GM21447 (cell line): ENCODE data around the gene PRR12.
A peak's percentile ranks its signal among the peaks of the same experiment; 100 is the strongest.
"Not testable (repeated sequence)": the region's sequence is repeated elsewhere in the genome, so short reads cannot be mapped to it uniquely, and the experiment has no call there.

Experiments
- ATAC-seq: cut with Tn5 transposase; IDR thresholded peaks from one replicate; pipeline ENCODE4 v1.9.1; 2021; ENCODE audit not compliant: unreplicated experiment

Gene PRR12

DNA sequence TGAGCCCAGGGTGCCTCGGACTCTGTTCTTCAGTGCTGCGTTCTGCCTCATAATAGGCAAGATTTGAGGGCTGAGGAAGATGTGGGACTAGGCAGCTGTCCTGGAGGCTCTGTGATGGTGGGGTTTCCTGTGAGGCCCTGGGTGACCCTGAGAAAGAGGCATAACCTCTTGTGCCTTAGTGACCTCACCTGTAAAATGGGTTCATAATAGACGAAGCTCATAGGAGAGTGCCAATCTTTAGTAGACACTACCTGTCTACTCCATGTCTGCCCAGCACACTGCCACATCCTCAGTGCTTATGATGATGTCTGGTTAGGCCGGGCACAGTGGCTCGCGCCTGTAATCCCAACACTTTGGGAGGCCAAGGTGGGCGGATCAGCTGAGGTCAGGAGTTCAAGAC is 25.6 kb downstream of the PRR12 start:
- ATAC-seq = no peak

DNA sequence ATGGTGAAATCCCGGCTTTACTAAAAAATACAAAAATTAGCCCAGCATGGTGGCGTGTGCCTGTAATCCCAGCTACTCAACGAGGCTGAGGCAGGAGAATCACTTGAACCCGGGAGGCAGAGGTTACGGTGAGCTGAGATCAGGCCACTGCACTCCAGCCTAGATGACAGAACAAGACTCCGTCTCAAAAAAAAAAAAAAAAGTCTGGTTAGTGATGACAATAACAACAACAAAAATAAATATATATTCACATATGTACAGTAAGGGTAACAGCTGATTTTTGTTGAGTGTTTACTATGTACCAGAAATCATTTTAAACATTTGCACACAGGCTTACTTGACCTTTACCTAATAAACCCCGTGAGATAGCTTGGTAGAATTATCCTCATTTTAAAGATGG is 26.0 kb downstream of the PRR12 start:
- no peak for ATAC-seq

DNA sequence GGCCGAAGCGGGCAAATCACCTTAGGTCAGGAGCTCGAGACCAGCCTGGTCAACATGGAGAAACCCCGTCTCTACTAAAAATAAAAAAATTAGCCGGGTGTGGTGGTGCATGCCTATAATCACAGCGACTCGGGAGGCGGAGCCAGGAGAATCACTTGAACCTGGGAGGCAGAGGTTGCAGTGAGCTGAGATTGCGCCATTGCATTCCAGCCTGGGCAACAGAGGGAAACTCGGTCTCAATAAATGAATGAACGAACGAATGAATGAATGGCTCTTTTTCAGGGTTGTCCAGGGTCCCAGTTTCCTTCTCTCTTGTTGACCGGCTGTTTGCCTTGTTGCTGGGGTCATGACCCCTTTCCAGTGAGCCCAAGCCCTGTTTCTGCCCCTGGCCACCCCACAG is 26.9 kb downstream of the PRR12 start:
- not testable (repeated sequence) for ATAC-seq

DNA sequence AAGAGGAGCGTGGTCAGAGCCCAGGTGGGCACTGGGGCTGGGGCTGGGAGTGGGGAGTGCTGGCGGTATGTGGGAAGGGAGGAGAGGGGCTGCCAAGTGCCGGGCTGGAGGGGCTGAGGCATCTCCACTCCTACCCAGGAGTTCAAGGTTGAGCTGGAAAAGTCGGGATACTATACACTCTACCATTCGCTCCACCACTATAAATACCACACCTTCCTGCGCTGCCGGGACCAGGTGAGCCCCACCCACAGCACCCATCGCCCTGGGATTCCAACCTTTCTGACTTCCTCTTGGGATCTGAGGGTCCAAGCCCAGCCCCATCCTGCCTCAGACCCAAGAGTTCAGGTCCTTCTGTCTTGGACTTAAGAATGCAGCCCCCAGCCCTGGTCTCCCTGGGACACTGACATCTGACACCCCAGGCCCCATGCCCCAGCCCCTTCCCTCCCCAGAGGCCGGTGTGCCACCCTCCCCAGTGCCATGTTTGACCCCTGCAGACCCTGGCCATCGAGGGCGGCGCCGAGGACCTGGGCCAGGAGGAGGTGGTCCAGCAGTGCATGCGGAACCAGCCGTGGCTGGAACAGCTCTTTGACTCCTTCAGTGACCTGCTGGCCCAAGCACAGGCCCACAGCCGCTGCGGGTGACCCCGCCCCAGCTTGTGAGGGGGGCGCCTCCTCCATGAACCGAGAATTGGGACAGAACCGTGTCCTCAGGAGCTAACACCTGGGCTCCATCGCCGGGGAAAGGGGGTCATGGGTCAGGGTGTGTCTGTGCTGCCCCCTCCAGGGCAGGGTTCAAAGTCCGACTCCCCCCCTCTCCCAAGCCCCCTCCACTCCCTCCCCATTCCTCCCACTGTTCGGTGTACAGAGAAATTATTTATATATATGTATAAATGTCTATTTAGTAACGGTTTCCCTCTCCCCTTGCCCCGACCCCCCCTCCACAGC is 34.3 kb downstream of the PRR12 start:
- ATAC-seq = no peak

DNA sequence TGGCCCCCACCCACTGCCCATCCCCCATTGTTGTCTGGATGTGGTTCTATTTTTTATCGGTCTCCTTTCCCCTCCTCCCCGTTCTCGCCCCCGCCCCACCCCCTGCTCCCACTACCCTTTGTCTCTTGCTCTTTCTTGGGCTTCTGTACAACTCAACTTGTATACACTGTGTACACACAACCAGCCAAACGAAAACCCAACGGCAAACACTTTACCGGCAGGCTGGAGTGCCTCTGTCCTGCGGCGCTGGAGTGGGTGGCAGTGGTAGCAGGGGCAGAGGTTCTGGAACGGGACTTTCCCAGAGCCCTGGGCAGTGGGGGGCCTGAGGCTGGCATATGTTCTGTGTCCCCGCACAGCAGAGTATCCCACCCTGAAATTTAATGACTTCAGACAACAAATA is 35.2 kb downstream of the PRR12 start:
- ATAC-seq = no peak

DNA sequence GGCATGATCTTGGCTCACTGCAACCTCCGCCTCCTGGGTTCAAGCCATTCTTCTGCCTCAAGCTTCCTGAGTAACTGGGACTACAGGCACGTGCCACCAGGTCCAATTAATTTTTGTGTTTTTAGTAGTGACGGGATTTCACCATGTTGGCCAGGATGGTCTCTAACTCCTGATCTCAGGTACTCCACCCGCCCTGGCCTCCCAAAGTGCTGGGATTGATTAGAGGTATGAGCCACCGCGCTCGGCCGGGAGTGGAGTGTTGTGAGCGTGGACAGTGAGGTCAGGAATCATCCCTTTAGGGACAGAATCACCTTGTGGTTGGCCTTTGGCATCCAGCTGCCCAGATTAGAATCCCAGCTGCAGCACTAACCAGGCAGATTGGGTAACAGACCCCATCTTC is 38.7 kb downstream of the PRR12 start:
- no peak for ATAC-seq

DNA sequence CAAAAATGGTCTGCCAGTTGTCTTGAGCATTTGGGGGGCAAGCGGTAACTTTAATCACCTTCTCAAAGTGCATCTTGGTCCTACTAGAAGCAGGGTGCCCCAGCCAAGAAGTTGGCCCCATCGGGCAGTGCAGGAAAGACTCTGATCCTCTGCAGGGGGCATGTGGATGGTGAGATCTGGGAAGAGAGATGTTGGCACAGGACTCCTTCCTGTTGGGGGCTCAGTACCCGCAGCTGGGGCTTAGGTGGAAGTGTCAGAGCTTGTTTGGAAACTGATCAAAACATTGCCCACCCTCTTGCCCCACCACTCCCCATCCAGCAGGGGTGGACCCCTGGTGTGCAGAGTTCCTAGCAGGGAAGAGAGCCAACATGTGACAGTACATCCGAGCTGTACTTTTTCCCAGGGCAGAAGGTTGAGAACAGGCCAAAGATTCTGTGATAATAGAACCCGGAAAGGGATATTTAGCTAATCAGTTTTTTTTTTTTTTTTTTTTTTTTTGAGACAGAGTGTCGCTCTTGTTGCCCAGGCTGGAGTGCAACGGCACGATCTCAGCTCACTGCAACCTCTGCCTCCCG is 40.1 kb downstream of the PRR12 start:
- ATAC-seq = no peak

DNA sequence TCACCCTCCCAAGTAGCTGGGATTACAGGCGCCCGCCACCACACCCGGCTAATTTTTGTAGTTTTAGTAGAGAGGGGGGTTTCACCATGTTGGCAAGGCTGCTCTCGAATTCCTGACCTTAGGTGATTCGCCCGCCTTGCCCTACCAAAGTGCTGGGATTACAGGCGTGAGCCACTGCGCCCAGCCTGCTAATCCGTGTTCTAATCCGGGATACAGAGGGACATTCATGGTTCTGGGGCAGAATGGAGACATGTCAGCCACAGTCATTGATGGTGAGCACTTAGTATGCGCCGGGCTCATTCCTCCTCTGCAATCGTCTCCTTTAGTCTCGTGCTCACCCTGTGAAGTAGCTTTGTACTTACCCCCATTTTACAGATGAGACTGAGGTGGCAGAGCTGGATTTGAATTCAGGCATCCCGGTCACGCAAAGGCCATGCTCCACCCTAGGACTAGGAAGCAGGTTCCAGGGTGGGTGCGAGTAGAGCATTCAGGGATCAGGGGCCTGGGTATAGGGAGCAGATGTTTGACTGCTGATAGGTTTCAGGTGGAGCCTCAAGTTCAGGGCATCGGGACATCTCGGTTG is 40.7 kb downstream of the PRR12 start:
- no peak for ATAC-seq

DNA sequence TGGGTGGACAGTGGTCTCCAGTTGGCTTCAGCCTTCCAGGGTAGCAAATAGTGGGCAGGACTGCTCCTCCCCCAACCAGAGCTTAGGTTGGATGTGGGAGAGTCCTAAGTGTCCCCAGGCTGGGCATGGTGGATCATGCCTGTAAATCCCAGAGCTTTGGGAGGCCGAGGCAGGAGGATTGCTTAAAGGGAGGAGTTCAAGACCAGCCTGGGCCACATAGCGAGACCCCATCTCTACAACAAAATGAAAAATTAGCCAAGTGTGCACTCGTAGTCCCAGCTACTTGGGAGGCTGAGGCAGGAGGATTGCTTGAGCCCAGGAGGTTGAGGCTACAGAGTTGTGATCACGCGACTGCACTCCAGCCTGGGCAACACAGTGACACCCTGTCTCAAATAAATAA is 41.6 kb downstream of the PRR12 start:
- ATAC-seq = no peak

DNA sequence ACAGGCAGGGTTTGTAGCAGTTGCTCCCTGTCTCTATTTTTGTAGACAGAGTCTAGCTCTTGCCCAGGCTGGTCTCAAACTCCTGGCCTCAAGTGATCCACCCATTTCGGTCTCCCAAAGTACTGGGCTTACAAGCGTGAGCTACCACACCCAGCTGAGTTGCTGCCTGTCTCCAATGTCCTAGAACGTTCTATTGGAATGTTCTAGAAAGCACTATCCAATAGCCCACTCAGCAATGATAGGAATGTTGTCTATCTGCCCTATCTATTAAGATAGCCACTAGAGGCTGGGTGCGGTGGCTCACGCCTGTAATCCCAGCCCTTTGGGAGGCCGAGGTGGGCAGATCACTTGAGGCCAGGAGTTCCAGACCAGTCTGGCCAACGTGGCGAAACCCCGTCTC is 42.3 kb downstream of the PRR12 start:
- not testable (repeated sequence) for ATAC-seq

DNA sequence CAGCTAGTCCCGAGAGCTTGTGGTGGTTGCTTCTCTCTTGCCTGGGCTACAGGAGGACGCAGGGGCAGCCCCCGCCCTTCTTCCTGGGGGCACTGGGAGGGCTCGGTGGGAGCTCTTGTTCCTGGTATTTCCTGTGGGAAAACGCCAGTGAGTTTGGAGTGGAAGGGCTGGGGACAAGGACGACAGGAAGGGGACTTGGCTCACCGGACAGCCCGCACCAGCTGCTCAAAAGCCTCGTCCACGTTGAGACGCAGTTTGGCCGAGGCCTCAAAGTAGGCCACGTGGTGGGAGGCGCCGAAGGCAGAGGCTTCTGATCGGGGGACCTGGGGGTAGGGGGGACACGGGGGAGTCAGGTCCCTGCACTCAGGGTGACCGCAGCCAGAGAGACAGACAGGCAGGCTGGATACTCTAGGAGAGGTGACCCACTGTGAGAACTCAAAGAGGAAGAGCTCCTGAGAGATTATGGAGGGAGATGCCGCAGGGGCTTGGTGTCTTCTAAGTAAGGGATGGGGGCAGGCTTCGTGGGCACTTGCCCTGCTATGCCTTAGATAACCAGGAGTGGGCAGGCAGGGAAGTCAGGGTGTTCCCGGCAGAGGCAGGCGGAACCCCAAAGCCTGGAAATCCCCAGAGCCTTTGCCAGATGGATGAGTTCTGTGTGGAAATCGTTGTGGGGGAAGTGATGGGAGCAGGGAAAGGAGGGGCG is 44.7 kb downstream of the PRR12 start:
- no peak for ATAC-seq

DNA sequence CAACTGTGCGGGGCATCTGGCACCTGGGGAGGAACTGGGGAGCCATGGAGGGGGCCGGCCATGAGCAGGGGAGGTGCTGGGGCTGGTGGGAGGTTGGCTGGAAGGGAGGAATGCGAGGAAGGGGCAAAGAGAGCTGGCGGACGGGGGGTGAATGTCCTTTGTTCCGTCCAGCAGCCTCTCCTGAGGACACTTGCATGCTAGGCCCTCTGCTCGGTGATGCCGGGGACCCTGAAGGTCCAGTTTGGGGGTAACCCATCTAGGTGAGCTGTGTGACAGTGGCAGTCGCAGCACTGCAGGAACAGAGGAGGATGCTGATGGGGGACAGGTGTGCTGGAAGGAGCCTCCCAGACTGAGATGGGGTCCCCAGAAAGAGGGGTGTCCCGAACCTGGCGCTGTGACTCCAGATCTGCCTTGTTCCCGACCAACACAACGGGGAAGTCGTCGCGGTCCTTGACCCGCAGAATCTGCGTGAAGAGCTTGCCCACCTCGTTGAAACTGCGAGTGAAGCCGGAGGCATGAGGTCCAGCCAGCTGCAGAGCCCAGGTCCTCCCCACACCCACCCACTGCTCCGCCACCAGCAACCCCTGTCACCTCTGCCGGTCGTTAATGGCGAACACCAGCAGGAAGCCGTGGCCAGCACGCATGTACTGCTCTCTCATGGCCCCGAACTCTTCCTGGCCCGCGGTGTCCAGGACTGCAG is 45.4 kb downstream of the PRR12 start:
- no peak for ATAC-seq

DNA sequence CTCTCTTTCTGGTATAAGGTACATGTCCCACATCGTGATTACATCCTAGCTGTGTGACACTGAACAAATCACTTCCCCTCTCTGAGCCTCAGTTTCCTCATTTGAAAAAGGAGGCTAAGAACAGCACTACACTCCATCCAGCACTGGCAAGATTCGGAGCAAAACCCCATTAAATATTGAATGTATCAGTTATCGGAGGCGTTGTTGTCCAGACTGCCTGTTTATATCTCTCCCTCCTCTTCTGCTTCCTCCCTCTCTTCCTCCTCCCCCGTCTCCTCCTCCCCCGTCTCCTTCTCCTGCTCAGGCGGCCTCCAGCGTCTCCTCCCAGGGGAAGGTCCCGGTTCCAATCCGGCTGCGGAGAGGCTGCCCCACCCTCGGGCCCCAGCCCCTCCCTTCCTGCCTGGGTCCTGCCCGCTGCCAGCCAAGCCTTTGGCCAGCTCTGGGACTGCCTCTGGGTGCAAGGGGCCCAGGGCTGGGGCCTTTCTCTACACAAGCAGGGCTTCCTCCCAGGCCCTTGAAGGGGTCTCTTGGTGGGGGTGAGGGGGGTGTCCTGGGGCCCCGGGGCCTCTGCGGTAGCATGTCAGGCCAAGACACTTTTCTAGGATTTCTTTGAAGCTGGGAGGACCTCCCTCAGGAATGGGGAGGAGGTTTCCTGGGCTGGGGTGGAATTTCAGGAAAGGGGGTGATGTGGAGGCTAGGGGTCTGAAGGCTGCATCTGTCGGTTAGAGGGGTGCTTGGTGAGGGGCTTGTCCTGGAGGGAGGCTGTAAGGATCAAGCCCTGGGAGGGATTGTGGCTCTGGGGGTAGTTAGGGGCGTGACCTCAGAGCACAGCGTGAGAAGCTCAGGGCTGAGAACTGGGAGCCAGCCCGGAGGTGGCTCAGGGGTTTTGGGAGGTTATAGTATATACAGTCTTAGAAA is 47.1 kb downstream of the PRR12 start:
- no peak for ATAC-seq

DNA sequence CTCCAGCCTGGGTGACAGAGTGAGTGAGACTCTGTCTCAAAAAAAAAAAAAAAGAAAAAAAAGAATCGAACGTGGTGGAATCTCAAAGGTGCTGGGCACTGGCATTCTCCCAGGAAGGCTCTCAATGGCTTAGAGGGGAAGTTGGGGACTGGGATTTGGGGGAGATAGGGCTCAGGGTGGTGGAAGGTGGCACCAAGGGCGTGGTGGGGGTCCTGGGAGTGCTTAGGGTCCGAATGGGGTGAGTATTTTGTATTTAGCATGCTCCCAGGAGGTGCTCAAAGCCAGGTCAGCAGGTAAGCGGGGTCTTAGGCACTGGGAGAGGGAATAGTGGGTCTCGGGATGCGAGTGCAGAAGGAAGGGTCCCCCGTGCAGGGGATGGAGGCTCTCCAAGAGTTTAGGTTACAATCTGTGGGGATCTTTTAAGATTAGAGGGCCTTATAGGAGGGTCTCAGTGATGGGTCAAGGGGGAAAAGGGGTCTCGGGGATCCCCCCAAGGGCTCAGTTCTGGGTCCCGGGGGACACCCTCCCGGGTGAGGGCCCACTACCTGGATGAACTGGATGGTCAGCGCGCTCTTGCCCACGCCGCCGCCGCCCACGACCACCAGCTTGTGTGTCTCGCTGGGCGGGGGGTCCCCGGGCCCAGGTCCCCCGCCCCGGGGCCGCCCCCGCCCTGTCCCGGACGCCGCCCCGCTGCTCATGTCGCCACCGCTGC is 48.6 kb downstream of the PRR12 start:
- no peak for ATAC-seq

DNA sequence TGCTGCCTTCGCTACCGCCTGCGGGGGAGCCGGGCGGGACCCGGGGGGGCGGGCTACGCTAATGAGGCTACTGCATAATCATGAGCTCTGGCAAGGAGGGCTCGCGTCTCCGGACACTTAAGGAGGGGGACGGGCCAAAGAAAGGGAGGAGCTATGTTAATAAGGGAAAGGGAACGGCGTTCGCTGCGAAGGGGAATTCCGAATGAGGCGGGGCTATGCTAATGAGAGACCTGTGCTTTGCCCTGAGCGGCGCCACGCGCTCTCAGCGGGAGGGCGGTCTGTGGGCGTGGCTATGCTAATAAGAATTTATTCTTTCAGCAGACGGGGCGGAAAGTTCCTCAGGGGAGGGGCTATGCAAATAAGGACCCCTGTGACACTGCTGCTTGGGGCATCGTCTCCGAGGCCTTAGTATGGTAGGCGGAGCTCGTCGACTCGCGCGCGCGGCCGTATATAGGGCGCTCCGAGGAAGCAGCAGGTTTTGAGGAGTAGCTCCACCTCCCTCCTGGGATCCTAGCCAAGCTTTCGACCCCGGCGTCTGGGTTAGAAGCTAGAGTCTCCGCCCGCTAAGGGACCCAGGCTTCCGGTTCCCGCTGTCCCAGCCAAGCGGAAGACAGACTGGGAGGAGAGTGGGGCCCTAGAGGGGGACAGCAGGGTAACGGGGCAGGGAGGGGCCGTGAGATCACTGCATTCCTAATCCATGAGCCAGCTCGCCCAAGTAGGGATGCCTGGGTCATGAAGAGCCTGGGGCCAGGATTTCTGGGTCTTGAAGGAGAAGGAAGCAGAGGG is 49.3 kb downstream of the PRR12 start, which contains the start of gene RRAS:
RRAS (minus strand) TSS at position 31 of the 786 bp plus-strand sequence. CDS start 45 bp downstream, outside the sequence.
- ATAC-seq = peak; percentile 56

DNA sequence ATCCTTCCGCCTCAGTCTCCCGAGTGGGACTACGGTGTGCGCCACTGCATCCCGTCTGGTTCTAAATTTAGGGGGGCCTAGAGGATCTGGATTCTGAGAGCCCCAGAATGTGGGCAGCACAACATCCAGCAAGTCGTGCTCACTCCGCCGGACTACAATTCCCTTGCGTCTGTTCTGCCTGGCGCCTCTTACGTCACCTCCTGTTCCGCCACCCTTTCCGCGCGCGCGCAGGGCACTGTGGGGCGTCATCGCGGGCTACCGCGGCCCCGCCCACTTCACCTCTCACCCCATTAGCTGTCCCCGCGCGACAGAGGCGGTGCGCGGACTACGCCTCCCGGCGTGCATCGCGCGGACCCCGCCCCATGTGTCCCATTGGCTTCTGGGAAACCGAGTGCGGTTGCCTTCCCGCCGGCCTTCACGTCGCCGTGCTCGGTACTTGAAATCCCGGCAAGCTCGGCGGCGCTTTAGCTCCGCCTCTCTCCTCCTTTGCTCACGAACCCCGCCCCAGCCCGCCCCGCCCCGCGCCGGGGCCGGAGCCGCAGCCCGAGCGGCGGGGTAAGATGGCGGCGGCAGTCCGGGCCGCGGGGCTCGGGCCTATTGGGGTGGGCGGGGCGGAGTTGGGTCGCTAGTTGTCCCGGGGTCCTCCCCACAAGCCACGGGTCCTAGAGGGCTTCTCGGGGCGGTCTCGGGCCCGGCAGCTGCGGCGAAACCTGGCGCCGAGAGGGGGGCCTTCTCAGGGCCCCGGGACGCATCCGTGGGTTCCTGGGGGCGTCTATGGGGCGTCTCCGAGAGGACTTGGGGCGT is 50.9 kb downstream of the PRR12 start, which contains the start of gene SCAF1:
SCAF1 (plus strand) TSS at position 522 of the 804 bp plus-strand sequence. CDS start 2,818 bp downstream, outside the sequence.
- ATAC-seq = peak; percentile 49

DNA sequence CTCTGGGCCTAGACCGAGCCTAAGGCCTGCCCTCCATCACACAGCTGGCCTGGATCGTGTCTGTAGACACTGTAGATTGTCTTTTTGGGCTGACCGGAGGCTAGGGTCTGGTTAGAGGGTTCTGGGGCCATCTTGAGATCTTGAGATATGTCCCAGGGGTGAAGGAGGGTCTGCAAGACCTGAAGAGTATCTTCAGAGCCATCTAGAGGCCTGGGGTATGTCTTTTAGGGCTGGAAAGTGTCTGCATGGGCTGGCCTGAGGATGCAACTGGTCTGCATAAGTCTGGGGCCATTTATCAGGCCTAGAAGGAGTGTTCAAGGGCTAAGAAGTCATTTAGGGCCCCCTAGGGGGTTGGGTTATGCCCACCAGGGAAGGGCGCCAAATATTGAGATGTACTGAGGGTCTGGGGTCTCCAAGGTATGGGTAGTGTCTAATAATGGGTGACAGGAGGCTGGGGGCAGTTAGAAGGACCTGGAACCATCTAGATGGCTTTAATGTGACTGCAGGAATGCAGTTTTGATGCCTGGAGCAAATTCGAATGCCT is 51.6 kb downstream of the PRR12 start:
- ATAC-seq = no peak
